Activated CD8-positive, alpha-beta memory T cell treated with anti-CD3 and anti-CD28 coated beads, Interleukin-2, amount 50 U/mL, for 1 hour (primary cell): ENCODE measurements around the gene PIGBOS1.

Experiments
- DNase-seq: peaks from one replicate; pipeline ENCODE4 v3.0.0-alpha.2; 2020; ENCODE audit errors: extremely low read depth

The PIGBOS1 gene

GRCh38 chr15:55267401-55268175, 51.3 kb downstream of the PIGBOS1 start:
- DNase-seq, result peak; percentile 78
